AG09319 (cell line): ENCODE measurements around the gene TMEM255B.
A peak's percentile ranks its signal among the peaks of the same experiment; 100 is the strongest.
"Not testable (repeated sequence)": the region's sequence is repeated elsewhere in the genome, so short reads cannot be mapped to it uniquely, and the experiment has no call there.

ENCODE experiments used
- DNase-seq: peaks from one replicate; pipeline ENCODE4 v3.0.0-alpha.2; 2010; ENCODE audit warnings: low read depth; ENCODE audit errors: extremely low read depth
- CTCF ChIP-seq: IDR thresholded peaks from 2 replicates; pipeline ENCODE4 v1.5.1; 2011; ENCODE audit warnings: low read depth, mild to moderate bottlenecking, inconsistent platforms, low read length, moderate library complexity

TMEM255B gene

GRCh38 chr13:113758651-113759524 lies at the start of gene TMEM255B:
Gene TMEM255B, plus strand, starts transcription at chr13:113759226. Its CDS starts 44 bp downstream, at chr13:113759270.
- no peak for DNase-seq
- no peak for TF ChIP-seq CTCF

- TF ChIP-seq CTCF = no peak
- DNase-seq = no peak
Measured at GRCh38 chr13:113722921-113723320, 36.1 kb upstream of the TMEM255B start.

- no peak for TF ChIP-seq CTCF
- no peak for DNase-seq
Measured at GRCh38 chr13:113723410-113724015, 35.5 kb upstream of the TMEM255B start.

- no peak for DNase-seq
Measured at GRCh38 chr13:113724016-113724758, 34.8 kb upstream of the TMEM255B start.

GRCh38 chr13:113724780-113725315 lies 34.2 kb upstream of the TMEM255B start:
- no peak for DNase-seq
- TF ChIP-seq CTCF = peak; percentile 80

More at GRCh38 chr13:113724016-113724758, 34.8 kb upstream of the TMEM255B start:
- no peak for TF ChIP-seq CTCF

- not testable (repeated sequence) for DNase-seq
Measured at GRCh38 chr13:113725329-113726105, 33.5 kb upstream of the TMEM255B start.

- DNase-seq = not testable (repeated sequence)
Measured at GRCh38 chr13:113726106-113726821, 32.8 kb upstream of the TMEM255B start.
